Spleen (tissue), 7 donors: ENCODE results near the gene CIP2A.

Experiments used
- CTCF ChIP-seq, 11 experiments: fragments of 200-600 bp in 7 of 11; fragments of 450-650 bp in 4 of 11; sonication (generic) in 4 of 11; IDR thresholded peaks in 8 of 11; conservative IDR thresholded peaks in 3 of 11; 1 replicate in 7 of 11; 2 replicates in 4 of 11; pipeline versions ENCODE4 v1.4.0 to v1.8.0; 2016 to 2021; ENCODE audit warnings: antibody characterized with exemption in 11 of 11, inconsistent platforms in 4 of 11, mild to moderate bottlenecking in 1 of 11
- POLR2AphosphoS5 ChIP-seq, 3 donors: sonication (generic); formaldehyde crosslinking; IDR thresholded peaks; one replicate each; pipeline ENCODE4 v1.5.1; 2017; ENCODE audit warnings: antibody characterized with exemption in 3 of 3
- donor health status: DM: no; HTN: no; CAD: no; lungs with moderate emphysema.
- donor health status: DM: no; HTN: no; CAD: no.
- donor health status: DM: no; HTN: no; CAD: no.

GRCh38 chr3:108578064-108578463 is 11.2 kb downstream of the CIP2A start:
- TF ChIP-seq CTCF (IDR thresholded peaks at IDR 0.05 in 8 of 11, conservative IDR thresholded peaks at IDR 0.05 in 3 of 11): no peak
- TF ChIP-seq POLR2AphosphoS5 (IDR thresholded peaks at IDR 0.05): no peak
